ENCODE results near the gene MYL11. TPM values are rescaled to one million over a fixed set of nuclear protein-coding genes. Genes with fewer than 3 reads are reported as not detected.
"Not testable (repeated sequence)": the region's sequence is repeated elsewhere in the genome, so short reads cannot be mapped to it uniquely, and the experiment has no call there.

MYL11 gene
- total RNA-seq, 4 donors from 2014 or later, result 0.79 to 2.1 TPM; not detected in 2

DNA sequence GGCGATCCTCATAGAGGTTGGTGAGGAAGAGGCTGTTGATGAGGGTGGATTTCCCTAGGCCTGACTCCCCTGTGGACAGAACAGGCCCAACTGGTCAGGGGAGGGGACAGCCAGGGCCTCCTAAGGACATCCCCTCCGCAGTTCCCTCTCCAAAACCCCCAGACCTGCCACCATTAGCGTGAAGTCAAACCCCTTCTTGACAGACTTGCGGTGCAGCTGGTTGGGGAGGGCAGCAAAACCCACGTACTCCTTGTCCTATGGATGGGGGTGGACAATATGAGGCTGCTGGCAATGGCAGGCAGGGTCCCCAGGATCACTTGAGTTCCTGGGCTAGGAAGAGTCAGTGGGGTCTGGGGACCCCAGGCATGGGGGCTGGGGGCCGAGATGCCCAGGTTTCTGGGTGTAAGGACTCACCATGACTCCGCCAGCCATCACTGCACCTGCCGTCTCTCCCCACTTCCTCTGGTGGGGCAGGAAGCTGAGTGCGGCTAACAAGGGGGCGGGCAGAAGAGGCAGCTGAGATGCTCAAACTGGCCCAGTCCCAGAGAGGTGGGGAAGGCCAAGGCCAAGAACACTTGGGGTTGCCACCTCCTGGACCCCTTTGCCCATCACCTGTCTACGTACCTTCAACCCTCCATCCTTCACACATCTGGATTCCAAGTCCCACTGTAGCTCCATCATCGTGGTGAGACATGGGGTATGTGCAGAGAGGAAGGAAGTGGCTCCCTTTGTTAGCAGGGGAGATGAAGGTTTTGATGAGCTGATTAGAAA is 7.7 kb downstream of the MYL11 start, which contains the start of gene SEPTIN1:
TSS of gene SEPTIN1 (minus strand) at position 451 of the 771 bp plus-strand sequence. CDS start at position 432, 19 bp downstream.
- intact Hi-C loops (cut with DNase I; ENCODE audit: low total_unique reads), result no loop called here
- TF ChIP-seq, protein P1, sequence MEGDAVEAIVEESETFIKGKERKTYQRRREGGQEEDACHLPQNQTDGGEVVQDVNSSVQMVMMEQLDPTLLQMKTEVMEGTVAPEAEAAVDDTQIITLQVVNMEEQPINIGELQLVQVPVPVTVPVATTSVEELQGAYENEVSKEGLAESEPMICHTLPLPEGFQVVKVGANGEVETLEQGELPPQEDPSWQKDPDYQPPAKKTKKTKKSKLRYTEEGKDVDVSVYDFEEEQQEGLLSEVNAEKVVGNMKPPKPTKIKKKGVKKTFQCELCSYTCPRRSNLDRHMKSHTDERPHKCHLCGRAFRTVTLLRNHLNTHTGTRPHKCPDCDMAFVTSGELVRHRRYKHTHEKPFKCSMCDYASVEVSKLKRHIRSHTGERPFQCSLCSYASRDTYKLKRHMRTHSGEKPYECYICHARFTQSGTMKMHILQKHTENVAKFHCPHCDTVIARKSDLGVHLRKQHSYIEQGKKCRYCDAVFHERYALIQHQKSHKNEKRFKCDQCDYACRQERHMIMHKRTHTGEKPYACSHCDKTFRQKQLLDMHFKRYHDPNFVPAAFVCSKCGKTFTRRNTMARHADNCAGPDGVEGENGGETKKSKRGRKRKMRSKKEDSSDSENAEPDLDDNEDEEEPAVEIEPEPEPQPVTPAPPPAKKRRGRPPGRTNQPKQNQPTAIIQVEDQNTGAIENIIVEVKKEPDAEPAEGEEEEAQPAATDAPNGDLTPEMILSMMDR (IDR thresholded peaks at IDR 0.05), result no peak
- TF ChIP-seq POLR2A (IDR thresholded peaks at IDR 0.05), result no peak
- H3K4me3 ChIP-seq (ENCODE audit: low read depth, poor library complexity, severe bottlenecking), result no peak within 1 kb of the TSS
- no peak for DNase-seq (ENCODE audit: low spot score in 2 of 2)
- WGBS, 2 donors, result 58 to 60% methylated on average over 12 of the region's 12 CpGs

DNA sequence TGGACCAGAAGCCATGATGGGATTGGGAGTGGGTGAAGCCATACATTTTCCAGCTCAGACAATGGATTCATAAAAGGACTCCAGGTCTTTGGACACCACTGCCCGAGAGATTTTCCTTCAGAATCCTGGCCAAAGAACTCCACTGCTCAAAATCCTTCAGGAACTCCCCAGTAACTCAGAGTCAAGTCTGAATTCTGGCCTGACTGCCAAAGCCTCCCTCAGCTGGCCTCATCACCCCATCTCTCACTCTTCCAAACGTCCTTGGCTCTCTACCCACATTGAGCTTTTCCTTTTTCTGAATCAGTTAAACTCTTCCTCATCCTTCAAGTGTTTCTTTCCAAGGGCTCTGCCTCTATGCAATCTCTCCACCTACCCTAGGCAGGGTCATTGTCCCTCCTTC is 8.9 kb downstream of the MYL11 start:
- H3K4me3 ChIP-seq (ENCODE audit: low read depth, poor library complexity, severe bottlenecking), result no peak overlapping the region
- intact Hi-C loops (cut with DNase I; ENCODE audit: low total_unique reads), result no loop called here
- TF ChIP-seq POLR2A (IDR thresholded peaks at IDR 0.05), result no peak
- TF ChIP-seq, protein P1 (IDR thresholded peaks at IDR 0.05), result no peak
- DNase-seq (ENCODE audit: low spot score in 2 of 2), result no peak
- WGBS, 2 donors, result 41 to 46% methylated on average over 2 of the region's 2 CpGs

DNA sequence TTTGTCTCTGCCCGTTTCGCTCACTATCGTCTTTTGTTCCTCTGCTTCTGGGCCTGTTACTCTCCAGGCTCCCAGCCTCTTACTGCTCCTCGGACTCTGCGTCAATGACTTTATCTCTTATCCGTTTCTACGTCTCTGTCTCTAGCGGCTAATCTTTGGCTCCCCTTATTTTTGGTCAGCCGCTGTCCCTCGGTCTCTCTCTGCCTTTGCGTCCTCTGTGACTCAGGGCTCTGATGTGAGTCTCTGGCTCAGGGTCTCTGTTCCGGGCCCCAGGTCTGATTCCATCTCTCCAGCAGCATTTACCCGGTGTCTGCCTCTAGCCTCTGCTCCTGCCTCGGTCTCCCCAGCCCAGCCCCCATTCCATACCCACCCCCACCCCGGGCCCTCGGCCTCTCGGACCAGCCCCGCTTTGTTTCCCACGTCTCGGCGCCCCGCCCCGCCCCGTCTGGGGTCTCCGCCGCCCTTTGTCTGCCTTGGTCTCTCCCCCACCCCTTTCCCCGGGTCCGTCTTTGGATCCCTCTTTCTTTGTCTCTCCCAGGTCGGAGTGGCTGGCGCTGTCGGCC is 20.1 kb downstream of the MYL11 start:
- DNase-seq (ENCODE audit: low spot score in 2 of 2), result no peak
- 8 to 9% methylated on average over 31 of the region's 31 CpGs for WGBS, 2 donors
- intact Hi-C loops (cut with DNase I; ENCODE audit: low total_unique reads), result no loop called here
- TF ChIP-seq, protein P1 (IDR thresholded peaks at IDR 0.05), result no peak
- no peak for TF ChIP-seq POLR2A (IDR thresholded peaks at IDR 0.05)
- H3K4me3 ChIP-seq (ENCODE audit: low read depth, poor library complexity, severe bottlenecking), result peak overlapping the region; percentile 74

DNA sequence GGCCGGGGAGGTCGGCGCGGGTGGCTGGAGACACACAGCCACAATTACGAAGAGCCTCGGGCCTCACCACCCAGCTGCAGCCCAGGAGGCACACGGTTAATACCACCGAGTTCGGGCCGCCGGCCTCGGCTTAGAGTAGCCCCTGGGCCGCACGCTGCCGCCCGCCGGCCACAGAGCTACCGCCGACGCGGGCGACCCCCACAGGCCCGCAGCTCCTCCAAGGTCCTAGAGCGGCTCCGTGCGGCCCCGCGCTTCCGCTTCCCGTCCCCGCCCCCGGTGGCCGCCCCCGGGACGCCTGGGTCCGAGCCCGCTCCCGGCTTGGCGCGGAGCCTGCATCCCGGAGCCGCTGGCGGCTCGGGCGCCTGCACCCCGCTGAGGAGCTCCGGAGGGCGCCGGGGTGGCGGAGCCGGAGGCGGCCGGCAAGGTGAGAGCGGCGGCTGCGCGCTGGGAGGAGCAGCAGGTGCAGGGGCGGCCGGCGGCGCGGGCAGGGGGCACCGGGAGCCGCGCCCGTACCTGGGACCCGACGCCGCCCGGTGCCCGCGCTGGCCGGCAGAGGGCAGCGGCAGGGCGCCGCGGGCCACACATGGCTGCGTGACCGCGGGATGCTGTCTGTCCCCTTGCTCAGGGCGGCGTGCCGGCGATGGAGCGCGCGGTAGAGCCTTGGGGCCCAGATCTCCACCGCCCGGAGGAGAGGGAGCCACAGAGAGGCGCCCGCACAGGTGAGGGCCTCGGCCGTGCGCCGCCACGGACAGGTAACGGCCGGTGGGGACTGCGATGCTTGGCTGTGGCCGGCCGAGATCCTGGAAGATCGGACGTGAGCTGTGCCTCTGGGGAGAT is 20.8 kb downstream of the MYL11 start, which contains the start of gene ZNF48:
TSS of gene ZNF48 (plus strand) at position 266 of the 837 bp plus-strand sequence. CDS start at position 641, 375 bp downstream.
- TF ChIP-seq, protein P1 (IDR thresholded peaks at IDR 0.05), result peak in 1 of 3 donors; percentile 40
- TF ChIP-seq POLR2A (IDR thresholded peaks at IDR 0.05), result no peak
- intact Hi-C loops (cut with DNase I; ENCODE audit: low total_unique reads), result no loop called here
- peak within 1 kb of the TSS; percentile 74 for H3K4me3 ChIP-seq (ENCODE audit: low read depth, poor library complexity, severe bottlenecking)
- DNase-seq (ENCODE audit: low spot score in 2 of 2), result peak; percentile 65 to 93
- 0 to 1% methylated on average over 19 to 47 of the region's 103 CpGs for WGBS, 2 donors

DNA sequence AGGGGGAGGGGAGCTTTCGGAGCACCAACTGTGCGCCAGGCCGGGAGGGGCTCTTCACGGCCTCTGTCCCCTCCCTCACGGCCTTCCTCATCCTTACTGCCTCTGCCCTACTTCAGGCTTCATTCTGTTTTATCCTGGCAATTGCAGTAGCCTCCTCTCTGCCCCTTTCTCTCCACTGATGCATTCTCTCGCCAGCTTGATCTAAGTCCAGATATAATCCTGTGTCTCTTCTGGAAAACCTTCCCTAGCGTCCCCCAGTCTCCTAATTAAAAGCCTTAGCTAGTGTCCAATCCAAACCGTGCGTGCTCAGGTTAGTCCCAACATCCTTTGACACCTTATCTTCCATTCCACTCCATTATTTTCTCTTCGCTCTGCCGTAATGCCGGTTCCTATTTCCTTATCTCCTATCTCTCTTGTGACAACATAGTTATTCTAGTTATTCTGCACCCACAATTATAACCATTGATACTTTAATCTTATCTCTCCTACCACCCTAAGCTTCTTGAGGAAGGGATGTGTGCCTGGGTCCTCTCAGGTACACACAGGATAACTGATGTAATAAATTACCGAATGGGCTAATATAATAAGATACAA is 21.5 kb downstream of the MYL11 start:
- intact Hi-C loops (cut with DNase I; ENCODE audit: low total_unique reads), result no loop called here
- peak overlapping the region; percentile 74 for H3K4me3 ChIP-seq (ENCODE audit: low read depth, poor library complexity, severe bottlenecking)
- DNase-seq (ENCODE audit: low spot score in 2 of 2), result no peak
- TF ChIP-seq, protein P1 (IDR thresholded peaks at IDR 0.05), result no peak
- no peak for TF ChIP-seq POLR2A (IDR thresholded peaks at IDR 0.05)
- WGBS, 2 donors, result 14 to 15% methylated on average over 13 of the region's 13 CpGs

DNA sequence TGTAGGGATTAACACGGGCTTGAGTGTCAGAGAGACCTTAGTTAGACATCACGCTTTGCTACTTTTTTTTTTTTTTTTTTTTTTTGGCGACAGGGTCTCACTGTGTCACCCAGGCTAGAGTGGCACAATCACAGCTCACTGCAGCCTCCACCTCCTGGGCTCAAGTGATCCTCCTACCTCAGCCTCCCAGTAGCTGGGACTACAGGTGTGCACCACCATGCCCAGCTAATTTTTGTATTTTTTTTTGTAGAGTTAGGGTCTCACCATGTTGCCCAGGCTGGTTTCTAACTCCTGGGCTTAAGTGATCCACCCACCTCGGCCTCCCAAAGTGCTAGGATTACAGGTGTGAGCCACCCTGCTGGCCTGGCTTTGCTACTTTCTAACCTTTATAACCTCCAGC is 22.0 kb downstream of the MYL11 start:
- DNase-seq (ENCODE audit: low spot score in 2 of 2); H3K4me3 ChIP-seq (ENCODE audit: low read depth, poor library complexity, severe bottlenecking); intact Hi-C loops (cut with DNase I; ENCODE audit: low total_unique reads): not testable (repeated sequence)
- WGBS, 2 donors, result 82% methylated on average over 4 of the region's 4 CpGs

All from lower leg skin (tissue), 4 donors.